H1 (cell line): ENCODE measurements around the gene MTMR1. TPM values are rescaled to one million over a fixed set of nuclear protein-coding genes. Genes with fewer than 3 reads are reported as not detected.

Experiments
- CTCF ChIA-PET: fragments of 300-600 bp; sonication (Branson Sonifier 250); formaldehyde crosslinking; loops from one replicate; lab custom pipeline; 2021; ENCODE audit not compliant: partially characterized antibody; lab: Charles Lee
- POLR2A ChIA-PET: fragments of 300-600 bp; sonication (Branson Sonifier 250); formaldehyde crosslinking; loops from one replicate; lab custom pipeline; 2021; ENCODE audit warnings: inconsistent platforms; ENCODE audit not compliant: partially characterized antibody; lab: Charles Lee
- DNase-seq, 2 experiments: peaks; one replicate each; pipeline versions ENCODE4 v3.0.0 to v3.0.0-alpha.2; 2010 to 2022; ENCODE audit warnings: low spot score in 2 of 2, low read depth in 1 of 2, mixed read lengths in 1 of 2
- FAIRE-seq: peaks from 2 replicates; lab custom pipeline; 2011; peaks lifted over from hg19 to GRCh38; lab: Jason Lieb, UNC
- H2AFZ ChIP-seq: 2 replicates; pipeline ENCODE4 v1.8.1; 2012; ENCODE audit warnings: low read length, inconsistent platforms
- H2AK5ac ChIP-seq: 2 replicates; pipeline ENCODE4 v1.6.1; 2013; ENCODE audit warnings: low read depth, low read length
- H2BK120ac ChIP-seq: replicated peaks from 2 replicates; pipeline ENCODE3; 2013; ENCODE audit warnings: low read depth, low read length, inconsistent platforms
- H2BK12ac ChIP-seq: 2 replicates; pipeline ENCODE4 v1.6.1; 2013; ENCODE audit warnings: low read depth, low read length
- H2BK15ac ChIP-seq: 2 replicates; pipeline ENCODE4 v1.6.1; 2013; ENCODE audit warnings: low read length
- H2BK20ac ChIP-seq: 2 replicates; pipeline ENCODE4 v1.6.1; 2013; ENCODE audit warnings: low read length
- H2BK5ac ChIP-seq: 2 replicates; pipeline ENCODE4 v1.6.1; 2013; ENCODE audit warnings: low read depth, low read length
- H3K14ac ChIP-seq: 2 replicates; pipeline ENCODE4 v1.6.1; 2013; ENCODE audit warnings: inconsistent platforms; ENCODE audit not compliant: insufficient read length
- H3K18ac ChIP-seq: 2 replicates; pipeline ENCODE4 v1.6.1; 2013; ENCODE audit warnings: low read length; ENCODE audit errors: extremely low read depth
- H3K23ac ChIP-seq: 2 replicates; pipeline ENCODE4 v1.6.1; 2013; ENCODE audit warnings: inconsistent platforms; ENCODE audit not compliant: insufficient read length
- H3K23me2 ChIP-seq: 2 replicates; pipeline ENCODE4 v1.6.1; 2013; ENCODE audit warnings: low read depth, low read length
- H3K27ac ChIP-seq: 2 replicates; pipeline ENCODE4 v1.6.1; 2011; ENCODE audit warnings: low read depth, low read length, inconsistent platforms
- H3K27me3 ChIP-seq, 4 experiments: replicated peaks in 1 of 4; 1 replicate in 1 of 4; 2 replicates in 3 of 4; pipeline versions ENCODE4 v1.6.1 to v1.8.1; 2011 to 2013; ENCODE audit warnings: low read length in 3 of 4, mild to moderate bottlenecking in 3 of 4, inconsistent platforms in 2 of 4, mixed read lengths in 2 of 4, moderate library complexity in 1 of 4; ENCODE audit not compliant: control insufficient read depth in 3 of 4, insufficient read depth in 3 of 4; ENCODE audit errors: extremely low read depth in 1 of 4
- H3K36me3 ChIP-seq, 4 experiments: 2 replicates each; pipeline versions ENCODE4 v1.6.1 to v1.8.1; 2011 to 2013; ENCODE audit warnings: mild to moderate bottlenecking in 4 of 4, low read length in 3 of 4, moderate library complexity in 2 of 4, control low read depth in 1 of 4, inconsistent platforms in 1 of 4; ENCODE audit not compliant: insufficient read depth in 4 of 4, control insufficient read depth in 2 of 4
- H3K4ac ChIP-seq: replicated peaks from 2 replicates; pipeline ENCODE3; 2013; ENCODE audit warnings: low read length, low read depth, mixed read lengths, inconsistent platforms; ENCODE audit not compliant: insufficient read length
- H3K4me1 ChIP-seq, 4 experiments: replicated peaks in 1 of 4; 1 replicate in 1 of 4; 2 replicates in 3 of 4; pipeline versions ENCODE4 v1.6.1 to v1.8.1; 2011 to 2013; ENCODE audit warnings: low read length in 3 of 4, inconsistent platforms in 2 of 4, mixed read lengths in 1 of 4; ENCODE audit not compliant: insufficient read depth in 4 of 4, control insufficient read depth in 3 of 4
- H3K4me2 ChIP-seq, 2 experiments: 2 replicates each; pipeline versions ENCODE4 v1.6.1 to v1.8.1; 2011 to 2013; ENCODE audit warnings: low read depth in 2 of 2, low read length in 2 of 2, control low read depth in 1 of 2, inconsistent platforms in 1 of 2, mild to moderate bottlenecking in 1 of 2; ENCODE audit not compliant: insufficient read depth in 1 of 2
- H3K4me3 ChIP-seq, 4 experiments: fragments of 200-600, 300-600 bp in 1 of 4; sonication (generic), shearing (Covaris generic), sonication (Bioruptor Twin) in 1 of 4; 2 replicates each; pipeline versions ENCODE4 v1.5.1 to v1.8.1; 2011 to 2016; ENCODE audit warnings: low read length in 4 of 4, low read depth in 3 of 4, control low read depth in 2 of 4, inconsistent platforms in 2 of 4, mild to moderate bottlenecking in 2 of 4, mixed read lengths in 1 of 4, moderate library complexity in 1 of 4; ENCODE audit not compliant: insufficient read depth in 2 of 4; ENCODE audit errors: extremely low read depth in 1 of 4
- H3K56ac ChIP-seq: replicated peaks from 2 replicates; pipeline ENCODE3; 2013; ENCODE audit warnings: low read depth, mild to moderate bottlenecking, mixed read lengths, low read length, inconsistent platforms; ENCODE audit not compliant: insufficient read length
- H3K79me1 ChIP-seq: 2 replicates; pipeline ENCODE4 v1.6.1; 2013; ENCODE audit warnings: low read depth, low read length, control low read depth
- H3K79me2 ChIP-seq, 2 experiments: 2 replicates each; pipeline versions ENCODE4 v1.6.1 to v1.8.1; 2012 to 2013; ENCODE audit warnings: low read length in 2 of 2, mild to moderate bottlenecking in 2 of 2, inconsistent platforms in 1 of 2; ENCODE audit not compliant: insufficient read depth in 2 of 2, control insufficient read depth in 1 of 2
- H3K9ac ChIP-seq, 4 experiments: replicated peaks in 1 of 4; 1 replicate in 1 of 4; 2 replicates in 3 of 4; pipeline versions ENCODE4 v1.6.1 to v1.8.1; 2011 to 2013; ENCODE audit warnings: low read depth in 3 of 4, low read length in 3 of 4, control low read depth in 2 of 4, mild to moderate bottlenecking in 2 of 4, moderate library complexity in 2 of 4, inconsistent platforms in 1 of 4; ENCODE audit errors: extremely low read depth in 1 of 4
- H3K9me3 ChIP-seq, 2 experiments: 2 replicates each; pipeline versions ENCODE4 v1.6.1 to v1.8.1; 2012 to 2013; ENCODE audit warnings: mild to moderate bottlenecking in 2 of 2, moderate library complexity in 2 of 2, control low read depth in 1 of 2, inconsistent platforms in 1 of 2, low read depth in 1 of 2, low read length in 1 of 2, mixed read lengths in 1 of 2; ENCODE audit not compliant: insufficient read depth in 2 of 2
- H4K20me1 ChIP-seq, 2 experiments: replicated peaks in 1 of 2; 2 replicates each; pipeline versions ENCODE3 to v1.8.1; 2011 to 2013; ENCODE audit warnings: inconsistent platforms in 2 of 2, low read length in 2 of 2, mild to moderate bottlenecking in 1 of 2; ENCODE audit not compliant: insufficient read depth in 2 of 2, control insufficient read depth in 1 of 2
- H4K5ac ChIP-seq: 2 replicates; pipeline ENCODE4 v1.6.1; 2013; ENCODE audit warnings: low read length, low read depth, mixed read lengths, inconsistent platforms; ENCODE audit not compliant: insufficient read length
- H4K8ac ChIP-seq: 2 replicates; pipeline ENCODE4 v1.8.0; 2013; ENCODE audit warnings: mild to moderate bottlenecking, moderate library complexity, low read length, inconsistent platforms; ENCODE audit not compliant: insufficient read depth; ENCODE audit errors: extremely low read depth
- H4K91ac ChIP-seq: replicated peaks from 2 replicates; pipeline ENCODE3; 2013; ENCODE audit warnings: low read length, mixed read lengths, inconsistent platforms; ENCODE audit not compliant: insufficient read length
- ASH2L ChIP-seq: fragments of 200-600, 300-600 bp; sonication (generic); IDR thresholded peaks from one replicate; pipeline ENCODE4 v1.7.1; 2017; ENCODE audit warnings: low read length
- CHD1 ChIP-seq: IDR thresholded peaks from 2 replicates; pipeline ENCODE4 v1.6.1; 2012; ENCODE audit warnings: low read depth, low read length, improper control_type of control experiment
- EGR1 ChIP-seq: IDR thresholded peaks from 2 replicates; pipeline ENCODE4 v1.6.1; 2011; ENCODE audit warnings: low read depth, low read length, borderline replicate concordance
- JUN ChIP-seq: IDR thresholded peaks from 2 replicates; pipeline ENCODE4 v1.6.1; 2011; ENCODE audit warnings: low read depth, mild to moderate bottlenecking, improper control_type of control experiment, low read length
- TAF7 ChIP-seq: optimal IDR thresholded peaks from 2 replicates; pipeline ENCODE3; 2011; ENCODE audit warnings: low read depth, mild to moderate bottlenecking, inconsistent platforms, low read length, moderate library complexity, borderline replicate concordance
- TBP ChIP-seq: IDR thresholded peaks from 2 replicates; pipeline ENCODE4 v1.6.1; 2011; ENCODE audit warnings: low read depth, low read length, improper control_type of control experiment
- WGBS, 2 experiments: shearing (Covaris generic) in 1 of 2; methylation state at CpG; one replicate each; pipeline versions ENCODE4 v1.1.6 to v1.1.7; 2013 to 2015; ENCODE audit warnings: low lambda C conversion rate in 2 of 2, mixed read lengths in 2 of 2, inconsistent platforms in 1 of 2, low coverage in 1 of 2, missing lambda C conversion rate in 1 of 2; ENCODE audit not compliant: insufficient replicate concordance in 2 of 2, insufficient coverage in 1 of 2, insufficient read length in 1 of 2; ENCODE audit errors: extremely low coverage in 1 of 2, missing lambda C conversion rate in 1 of 2; 5-methylcytosine and 5-hydroxymethylcytosine counted together
- polyA plus RNA-seq, 7 experiments: library from polyadenylated mRNA; depleted of rRNA in 3 of 7; stranded (reverse) in 5 of 7; unstranded in 2 of 7; fragments of >200 nt in 5 of 7; fragments of 200-250 nt in 2 of 7; gene quantifications; 1 replicate in 5 of 7; 2 replicates in 1 of 7; 4 replicates in 1 of 7; pipeline versions ENCODE4 v1.2.1 to v1.2.3, GENCODE V29; 2011 to 2013; ENCODE audit warnings: missing spikeins in 2 of 7, mixed read lengths in 2 of 7
- total RNA-seq: library from RNA; stranded (reverse); fragmentation: NEBNext Ultra II Directional; extraction: Animal tissue kit (Norgen Biotek cat#: 25700); gene quantifications from 2 replicates; pipeline ENCODE4 v1.2.1, GENCODE V29; 2021

Gene MTMR1
- total and polyA plus RNA-seq, 2 of the 8 experiments (the other 6 are each of a cell fraction or from before 2014, with no cell fraction given) = 15.1 to 23.8 TPM

DNA sequence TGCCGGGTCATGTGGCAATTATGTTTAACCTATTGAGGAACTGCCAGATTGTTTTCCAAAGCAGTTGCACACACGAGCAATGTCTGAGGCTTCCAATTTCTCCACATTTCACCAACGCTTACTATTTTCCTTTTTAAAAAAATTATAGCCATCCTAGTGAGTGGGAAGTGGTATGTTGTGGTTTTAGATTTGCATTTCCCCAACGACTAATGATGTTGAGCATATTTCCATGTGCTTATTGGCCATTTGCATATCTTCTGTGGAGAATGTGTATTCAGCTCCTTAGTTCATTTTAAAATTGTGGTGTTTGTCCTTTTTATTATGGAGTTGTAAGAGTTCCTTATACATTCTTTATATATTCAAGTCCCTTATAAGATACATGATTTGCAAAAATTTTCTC is 60.2 kb downstream of the MTMR1 start:
- DNase-seq = no peak
- Histone ChIP-seq H3K4ac (no peak overlapping the region), H3K23me2 (no peaks in the 10 kb centered on the region), H2BK120ac (no peak overlapping the region), H4K8ac (no peak overlapping the region), H2BK20ac (no peak overlapping the region), H3K4me2 (no peak overlapping the region), H3K79me2 (no peaks in the 10 kb centered on the region), H3K14ac (no peak overlapping the region), H2BK5ac (no peak overlapping the region), H3K23ac (no peak overlapping the region), H3K27ac (no peak overlapping the region), H2BK15ac (no peak overlapping the region), H3K27me3 (no peaks in the 10 kb centered on the region), H3K36me3 (peaks cover 0 to 4% (median under 1%) of the 10 kb centered on the region in 4 experiments; a peak in 3 of 8 replicates), H4K20me1 (no peaks in the 10 kb centered on the region), H3K4me1 (no peaks in the 10 kb centered on the region), H3K56ac (no peak overlapping the region), H2AK5ac (no peak overlapping the region), H3K18ac (no peak overlapping the region), H3K79me1 (no peaks in the 10 kb centered on the region), H2BK12ac (no peak overlapping the region), H3K9me3 (no peaks in the 10 kb centered on the region), H2AFZ (no peak overlapping the region), H3K9ac (no peak overlapping the region), H3K4me3 (no peak overlapping the region), H4K5ac (no peak overlapping the region), H4K91ac (no peak overlapping the region)
- WGBS, 2 experiments = 85% methylated on average over 4 of the region's 4 CpGs; no CpG with 5 or more reads in 1 of the 2 experiments
- CTCF ChIA-PET = no interaction called here
- no peak for TF ChIP-seq ASH2L
- TF ChIP-seq TAF7 = no peak
- TF ChIP-seq CHD1 = no peak
- TF ChIP-seq EGR1 = no peak
- no peak for TF ChIP-seq TBP
- TF ChIP-seq JUN = no peak
- FAIRE-seq = no peak
- POLR2A ChIA-PET = no interaction called here
